Measurements from ENCODE around the gene SPSB2. TPM values are rescaled to one million over a fixed set of nuclear protein-coding genes. Genes with fewer than 3 reads are reported as not detected.

Gene SPSB2
- total and polyA plus RNA-seq, 9 of the 15 experiments (the other 6 are each of a cell fraction or from before 2014, with no cell fraction given) = 0.10 to 10.6 (median 1.9) TPM

- no peak for TF ChIP-seq FOXA3 (CRISPR knock-in tag; conservative IDR thresholded peaks at IDR 0.05 in 1 of 2, IDR thresholded peaks at IDR 0.05 in 1 of 2)
- TF ChIP-seq NFIC (IDR thresholded peaks at IDR 0.05) = no peak
- TF ChIP-seq ZNF133 (CRISPR knock-in tag; IDR thresholded peaks at IDR 0.05) = no peak
- no peak for TF ChIP-seq SNAPC5 (CRISPR knock-in tag; IDR thresholded peaks at IDR 0.05)
- no peak for TF ChIP-seq ESRRA (IDR thresholded peaks at IDR 0.05; ENCODE audit: borderline replicate concordance, low read depth)
- no peak for TF ChIP-seq HLTF (IDR thresholded peaks at IDR 0.05)
Measured at GRCh38 chr12:6830286-6830890, 42.7 kb downstream of the SPSB2 start (continued).

GRCh38 chr12:6829536-6830220, 43.4 kb downstream of the SPSB2 start:
- BruUV-seq (replicated peaks) = no TSS peak
- H3K9me1 ChIP-seq (ENCODE audit: control insufficient read depth, insufficient read depth, low read length) = no peaks in the 10 kb centered on the region
- no peak for FAIRE-seq
- peak overlapping the region; percentile 87 for H3K4me2 ChIP-seq (ENCODE audit: insufficient read depth, low read length)
- ChIA-PET POLR2A (interaction anchor here (0.7 to 3.2 kb wide), 9 partner anchors 10 to 106 kb away, joined by 3 to 13 read pairs (median 4); partner anchors contain the start of genes COPS7A, MLF2 and PTMS), CTCF (ENCODE audit: low intra/inter-chr PET ratio) (no interaction called here)
- H3K4me1 ChIP-seq (replicated peaks in 1 of 2; ENCODE audit: control insufficient read depth in 2 of 2, insufficient read depth in 2 of 2, low read length in 2 of 2) = peaks cover 11 to 51% of the 10 kb centered on the region in 2 experiments; a peak in 4 of 5 replicates
- peak overlapping the region; percentile 91 for H3K27ac ChIP-seq (ENCODE audit: extremely low read depth, low read depth, low read length)
- peaks cover 24% of the 10 kb centered on the region for H3K79me2 ChIP-seq (ENCODE audit: control insufficient read depth, insufficient read depth, low read length)
- H3K27me3 ChIP-seq (ENCODE audit: control insufficient read depth in 2 of 2, insufficient read depth in 2 of 2, low read length in 2 of 2) = no peaks in the 10 kb centered on the region; a peak in 1 of 5 replicates
- peak; percentile 21 for ATAC-seq
- H3K9ac ChIP-seq (ENCODE audit: insufficient read depth in 1 of 2, low read depth in 2 of 2, low read length in 2 of 2) = peak overlapping the region; percentile 91 to 97
- H3K36me3 ChIP-seq (ENCODE audit: control insufficient read depth, insufficient read depth, low read length) = peaks cover 40% of the 10 kb centered on the region; the same call in 1 of the 3 replicates
- in situ Hi-C loops (cut with MboI) (no loop called here), intact Hi-C loops (cut with micrococcal nuclease) (loop anchor here (5.0 to 10.0 kb wide), 3 partner anchors 52 to 275 kb away; partner anchors contain the start of gene IFFO1)
- no peaks in the 10 kb centered on the region for H3K9me3 ChIP-seq (replicated peaks; ENCODE audit: control insufficient read depth, insufficient read depth, low read depth, low read length)
- H3K4me3 ChIP-seq = peak overlapping the region; percentile 73
- DNase-seq (ENCODE audit: extremely low read depth in 1 of 4, low spot score in 3 of 4) = peak in 3 of 4 experiments; percentile 31 to 35 (median 34)
- no peaks in the 10 kb centered on the region for H4K20me1 ChIP-seq (replicated peaks; ENCODE audit: control insufficient read depth, insufficient read depth, low read length)
- WGBS (ENCODE audit: insufficient coverage, low coverage, missing lambda C conversion rate) = 35% methylated on average over 9 of the region's 19 CpGs
- H2AFZ ChIP-seq (ENCODE audit: low read depth, low read length) = peak overlapping the region; percentile 91
- TF ChIP-seq EP400 (IDR thresholded peaks at IDR 0.05) (peak; percentile 46; the same call in 1 of the 2 replicates), KDM5B (IDR thresholded peaks at IDR 0.05; ENCODE audit: insufficient replicate concordance, low read depth, low read length) (peak; percentile 17), PYGO2 (tag; IDR thresholded peaks at IDR 0.05) (no peak), ZNF384 (IDR thresholded peaks at IDR 0.05; ENCODE audit: low read depth, low read length) (no peak), CTBP1 (IDR thresholded peaks at IDR 0.05; ENCODE audit: borderline replicate concordance) (no peak), CREB3L1 (IDR thresholded peaks at IDR 0.05; ENCODE audit: borderline replicate concordance, low read depth) (peak; percentile 74; the same call in 1 of the 2 replicates), KLF6 (CRISPR knock-in tag; IDR thresholded peaks at IDR 0.05; ENCODE audit: borderline replicate concordance) (no peak), CTCF (IDR thresholded peaks at IDR 0.05 in 2 of 3, conservative IDR thresholded peaks at IDR 0.05 in 1 of 3; ENCODE audit: insufficient read depth in 2 of 3, low read depth in 1 of 3, low read length in 3 of 3) (0 out of 6 replicates have a peak, but pooled peaks of 1 of the 3 experiments have one; percentile 20), ATF1 (CRISPR knock-in tag; IDR thresholded peaks at IDR 0.05) (no peak), ATF1 (tag; IDR thresholded peaks at IDR 0.05) (0 out of 2 replicates have a peak, but pooled peaks have one; percentile 8), ZNF324 (CRISPR knock-in tag; IDR thresholded peaks at IDR 0.05) (no peak)

Measured in K562 (cell line).